GM19238 (cell line): ENCODE data around the gene CARTPT.

Experiments
- DNase-seq: peaks from one replicate; pipeline ENCODE4 v3.0.0; 2011; ENCODE audit warnings: low spot score; ENCODE audit not compliant: insufficient read length

Gene CARTPT

DNA sequence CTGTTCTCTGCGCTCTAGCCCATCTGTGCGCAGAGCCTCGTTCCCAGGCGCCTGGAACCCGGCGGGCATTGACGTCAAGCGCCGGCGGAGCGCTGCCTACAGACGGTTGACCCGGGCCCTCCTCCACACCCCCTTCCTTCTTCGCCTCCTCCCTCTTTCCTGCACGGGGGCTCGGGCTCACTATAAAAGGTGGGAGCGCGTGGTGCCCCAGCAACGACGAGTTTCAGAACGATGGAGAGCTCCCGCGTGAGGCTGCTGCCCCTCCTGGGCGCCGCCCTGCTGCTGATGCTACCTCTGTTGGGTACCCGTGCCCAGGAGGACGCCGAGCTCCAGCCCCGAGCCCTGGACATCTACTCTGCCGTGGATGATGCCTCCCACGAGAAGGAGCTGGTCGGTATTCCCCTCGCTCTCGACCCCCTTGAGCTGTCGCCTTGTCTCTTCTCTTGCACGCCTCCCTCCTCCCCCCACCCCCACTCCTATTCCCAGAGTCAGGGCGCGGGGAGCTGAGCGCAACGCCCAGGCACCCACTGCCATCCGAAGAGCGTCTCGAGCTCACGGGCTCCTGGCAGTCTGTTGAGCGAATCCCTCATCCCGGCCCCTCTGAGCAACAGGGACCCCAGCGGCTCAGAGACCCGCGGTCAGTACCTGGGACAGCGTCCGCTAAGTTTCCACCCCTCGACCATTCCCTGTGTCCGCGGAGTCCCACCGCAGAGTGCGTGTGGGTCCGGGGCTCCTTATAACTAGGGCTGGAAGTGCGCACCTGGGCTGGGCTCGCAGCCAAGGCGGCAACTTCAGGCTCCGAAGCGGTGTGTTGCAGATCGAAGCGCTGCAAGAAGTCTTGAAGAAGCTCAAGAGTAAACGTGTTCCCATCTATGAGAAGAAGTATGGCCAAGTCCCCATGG is at the start of gene CARTPT:
Gene CARTPT (plus strand): TSS at position 213 of the 902 bp plus-strand sequence. CDS start 19 bp downstream, at position 232.
- no peak for DNase-seq

DNA sequence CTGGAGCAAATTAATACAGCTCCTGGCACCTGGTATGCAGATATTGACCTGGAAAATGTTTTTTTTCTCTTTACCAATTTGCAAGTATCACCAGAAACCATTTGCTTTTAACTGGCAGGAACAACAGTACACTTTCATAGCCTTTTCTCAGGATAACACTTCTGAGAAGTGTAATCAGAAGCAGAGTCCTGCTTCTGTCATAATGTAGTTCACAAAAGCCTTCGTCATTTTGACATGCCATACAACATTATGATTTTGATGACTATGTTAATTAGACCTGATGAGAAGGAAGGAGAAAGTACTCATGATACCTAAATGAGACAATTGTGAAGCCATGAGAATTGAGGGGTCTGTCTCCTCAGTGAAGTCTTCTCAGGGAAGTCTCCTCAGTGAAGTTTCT is 41.1 kb upstream of the CARTPT start:
- DNase-seq: no peak

DNA sequence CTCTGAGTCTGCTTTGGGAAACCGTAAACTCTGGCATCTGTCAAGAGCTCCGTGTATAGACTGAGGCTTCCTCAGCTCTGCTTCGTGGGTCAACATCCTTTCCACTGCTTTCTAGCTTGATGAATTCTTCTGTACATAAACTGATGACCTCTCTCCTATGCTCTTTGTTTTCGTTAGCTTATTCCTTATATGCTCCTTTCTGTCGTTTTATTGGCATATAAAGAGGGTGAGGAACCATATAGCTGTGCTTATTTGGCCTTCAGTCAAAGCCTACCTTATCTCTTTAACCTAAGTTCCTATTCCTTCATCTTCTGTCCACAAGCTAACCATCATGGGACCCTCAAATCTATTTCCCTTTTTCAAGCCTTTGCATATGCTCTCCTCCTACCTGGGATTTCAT is 39.4 kb upstream of the CARTPT start:
- no peak for DNase-seq

DNA sequence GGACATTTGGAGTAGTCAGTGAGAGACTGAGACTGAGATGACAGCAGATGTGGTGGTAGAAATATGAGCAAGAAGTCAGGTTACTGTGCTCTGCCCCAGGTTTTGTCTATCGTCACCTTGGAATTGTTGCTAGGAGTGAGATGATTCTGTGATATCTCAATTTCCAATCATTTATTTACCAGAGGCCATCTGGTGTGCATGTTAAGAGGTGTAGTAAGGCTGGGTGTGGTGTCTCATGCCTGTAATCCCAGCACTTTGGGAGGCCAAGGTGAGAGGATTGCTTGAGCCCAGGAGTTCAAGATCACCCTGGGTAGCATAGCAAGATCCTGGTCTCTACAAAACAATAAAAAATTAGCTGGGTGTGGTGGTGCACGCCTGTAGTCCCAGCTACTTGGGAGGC is 38.6 kb upstream of the CARTPT start:
- DNase-seq: no peak

DNA sequence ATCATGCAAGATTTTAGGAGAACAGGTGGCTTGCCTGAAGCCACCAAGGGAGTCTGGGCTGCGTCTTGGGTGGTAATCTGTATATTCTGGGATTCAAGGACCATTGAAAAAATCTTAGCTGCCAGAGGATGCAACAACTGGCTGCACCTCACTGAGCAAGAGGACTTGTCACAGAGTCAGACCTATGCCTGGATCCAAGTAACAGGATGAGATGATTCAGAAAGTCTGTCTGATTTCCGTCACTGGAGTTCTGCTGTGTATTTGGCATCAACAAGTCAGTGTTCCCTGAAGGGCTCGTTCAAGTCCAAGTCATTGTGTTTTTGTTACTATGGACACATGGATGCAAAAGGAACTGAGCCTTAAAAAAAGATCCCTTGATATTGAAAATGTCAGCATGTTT is 37.8 kb upstream of the CARTPT start:
- no peak for DNase-seq

DNA sequence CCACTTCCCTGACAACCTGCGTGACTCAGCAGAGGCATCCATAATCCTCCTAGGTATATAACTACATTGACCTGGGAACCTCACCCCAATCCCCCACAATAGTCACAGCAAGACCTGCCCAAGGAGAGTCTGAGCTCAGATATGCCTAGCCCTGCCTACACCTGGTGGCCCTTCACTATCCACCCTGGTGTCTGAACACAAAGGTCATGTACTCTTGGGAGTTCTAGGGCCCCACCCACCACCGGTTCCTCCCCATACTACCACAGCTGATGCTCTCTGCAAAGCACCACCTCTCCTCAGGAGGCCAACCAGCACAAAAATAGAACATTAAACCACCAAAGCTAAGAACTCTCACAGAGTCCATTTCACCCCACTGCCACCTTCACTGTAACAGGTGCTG is 34.8 kb upstream of the CARTPT start:
- DNase-seq: no peak

DNA sequence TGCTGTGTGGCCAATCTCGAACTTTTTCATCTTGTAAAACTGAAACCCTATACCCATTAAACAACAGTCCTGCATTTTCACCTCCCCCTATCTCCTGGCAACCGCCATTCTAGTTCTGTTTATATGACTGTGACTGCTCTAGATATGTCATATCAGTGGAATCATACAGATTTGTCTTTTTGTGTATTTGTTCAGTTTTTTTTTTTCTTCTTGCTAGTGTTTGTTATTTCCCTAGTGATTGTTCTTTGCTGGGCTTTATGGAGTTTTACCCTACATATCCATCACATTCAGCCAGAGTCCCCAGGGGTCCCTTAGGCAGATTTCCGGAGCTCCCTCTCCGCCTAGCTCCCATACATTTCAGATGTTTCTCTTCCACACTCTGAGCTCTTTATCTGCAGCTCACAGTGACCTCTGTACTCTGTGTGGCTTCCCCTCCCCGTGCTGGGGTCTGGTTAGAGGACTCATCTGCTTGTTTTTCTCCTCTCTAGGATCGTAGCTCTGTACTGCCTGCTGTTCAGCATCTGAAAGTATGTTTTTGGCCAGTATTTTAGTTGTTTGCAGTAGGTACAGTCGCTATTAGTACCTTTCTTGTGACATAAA is 25.1 kb upstream of the CARTPT start:
- no peak for DNase-seq

DNA sequence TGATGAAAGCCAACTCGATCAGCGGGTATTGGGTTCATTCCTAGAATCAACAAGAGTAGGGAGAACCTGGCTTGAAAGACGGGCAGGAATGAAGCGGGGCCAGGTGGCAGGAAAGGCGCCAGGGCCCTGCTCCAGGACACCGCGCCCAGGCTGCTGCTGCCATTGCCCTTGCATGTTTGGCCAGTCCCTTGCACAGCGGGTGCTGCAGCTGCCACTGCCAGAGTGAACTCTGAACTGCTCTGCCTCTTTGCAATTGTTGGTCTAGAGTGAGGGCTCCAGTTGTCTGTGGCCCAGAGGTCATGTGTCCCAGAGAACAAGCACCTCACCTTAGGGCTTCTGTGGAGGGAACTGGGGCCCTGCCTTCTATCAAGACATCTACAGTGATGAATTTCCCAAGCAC is 24.0 kb upstream of the CARTPT start:
- no peak for DNase-seq

DNA sequence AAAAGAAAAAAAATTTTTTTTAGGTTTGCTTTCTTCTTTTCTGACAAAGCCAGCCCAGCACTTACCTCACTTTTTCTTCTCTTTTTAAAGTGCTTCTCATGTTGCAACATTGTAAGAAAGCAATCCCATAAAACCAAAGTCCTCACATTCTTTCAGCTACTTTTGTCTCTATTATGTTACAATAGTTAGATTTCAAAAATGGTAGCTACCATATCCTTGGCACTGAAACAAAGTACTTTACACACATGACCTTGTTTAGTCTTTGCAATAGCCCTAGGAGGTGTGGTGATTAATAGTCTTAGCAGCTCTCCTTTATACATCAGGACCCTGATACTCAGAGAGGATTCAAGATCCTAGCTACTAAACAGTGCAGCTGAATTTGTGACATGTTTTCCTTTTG is 23.5 kb upstream of the CARTPT start:
- no peak for DNase-seq

DNA sequence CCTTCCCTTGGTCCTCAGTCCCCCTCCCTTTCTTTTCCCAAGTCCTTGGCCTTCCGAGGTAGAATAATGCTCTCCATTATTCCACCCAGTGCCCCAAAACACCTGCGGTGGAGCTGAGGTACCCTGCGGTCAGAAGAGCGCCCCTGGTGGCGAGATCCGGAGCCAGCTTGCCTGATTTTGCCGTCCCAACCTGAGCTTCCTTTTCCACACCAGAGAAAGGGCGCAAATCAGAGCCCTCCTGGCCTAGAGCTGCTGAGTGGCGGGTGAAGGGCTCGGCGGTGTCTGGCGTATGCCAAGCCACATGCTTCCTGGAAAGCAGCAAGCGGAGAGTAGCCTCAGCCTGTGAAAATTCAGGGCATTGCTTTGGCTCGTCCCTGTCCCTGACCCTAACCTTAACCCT is 21.1 kb upstream of the CARTPT start:
- DNase-seq: no peak

DNA sequence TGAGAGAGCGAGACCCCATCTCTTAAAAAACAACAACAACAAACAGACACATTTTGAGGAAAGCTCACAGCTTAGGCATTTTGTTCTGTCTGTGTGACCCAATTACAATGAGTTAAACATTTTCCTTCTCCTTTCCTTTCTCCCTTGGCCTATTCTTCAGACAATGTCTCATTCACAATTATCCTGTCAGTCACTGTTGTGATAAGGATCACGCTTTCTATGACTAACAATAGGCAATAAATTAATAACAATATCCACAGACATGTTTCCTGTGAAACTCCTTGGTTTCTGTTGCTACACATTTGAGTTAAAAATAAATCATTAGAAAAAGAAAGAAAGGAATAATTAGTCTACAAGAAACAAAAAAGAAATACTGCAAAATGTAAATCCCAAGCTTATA is 19.8 kb upstream of the CARTPT start:
- DNase-seq: no peak

DNA sequence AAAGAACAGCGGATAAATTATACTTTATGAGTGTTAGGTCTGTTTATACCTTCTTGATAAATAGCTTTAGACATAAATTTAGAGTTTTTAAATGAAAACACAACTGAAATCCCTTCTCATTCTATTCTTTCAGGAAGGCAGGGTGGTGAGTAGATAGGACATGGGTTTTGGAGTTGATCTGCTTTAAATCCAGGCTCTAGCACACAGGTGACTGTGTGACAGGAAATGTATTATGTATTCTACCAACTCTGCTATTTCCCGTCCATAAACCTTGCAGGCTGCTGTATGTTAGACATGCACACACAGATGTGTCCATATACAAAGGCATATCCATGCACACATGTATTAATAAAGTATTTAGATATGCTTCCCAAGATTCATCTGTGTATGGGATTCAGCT is 19.3 kb upstream of the CARTPT start:
- DNase-seq: no peak

DNA sequence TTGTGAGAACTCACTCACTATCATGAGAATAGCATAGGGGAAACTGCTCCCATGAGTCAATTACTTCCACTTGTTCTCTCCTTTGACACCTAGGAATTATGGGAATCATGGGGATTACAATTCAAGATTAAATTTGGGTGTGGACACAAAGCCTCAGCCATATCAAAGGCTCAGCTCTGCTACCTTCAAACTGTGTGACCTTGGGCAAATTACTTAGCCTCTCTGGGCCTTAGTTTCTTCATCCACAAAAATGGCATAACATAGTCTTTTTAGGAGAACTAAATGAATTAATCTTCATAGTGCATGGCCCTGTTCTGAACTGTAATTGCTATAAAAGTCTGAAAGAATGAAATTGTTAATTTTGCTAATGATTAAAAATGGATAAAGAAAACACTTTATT is 18.3 kb upstream of the CARTPT start:
- DNase-seq: no peak

DNA sequence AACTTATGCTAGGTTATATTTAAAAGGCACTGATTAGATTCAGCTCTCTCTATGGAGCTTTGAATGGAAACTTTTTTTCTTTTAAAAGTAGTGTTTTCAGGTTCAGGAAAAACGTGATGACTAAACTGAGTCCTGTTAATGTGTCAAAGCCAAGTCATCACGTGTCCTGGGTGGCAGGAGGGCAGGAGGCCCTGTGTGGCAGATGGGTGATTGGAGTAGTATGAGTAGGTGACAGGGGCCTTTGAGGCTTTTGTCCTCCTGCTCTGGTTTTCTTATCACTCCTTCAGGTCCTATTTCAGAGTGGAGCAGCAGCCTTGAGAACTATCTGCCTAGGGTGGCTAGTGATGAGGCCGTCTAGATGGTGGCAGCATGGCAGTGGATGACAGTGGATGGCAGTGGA is 17.7 kb upstream of the CARTPT start:
- no peak for DNase-seq

DNA sequence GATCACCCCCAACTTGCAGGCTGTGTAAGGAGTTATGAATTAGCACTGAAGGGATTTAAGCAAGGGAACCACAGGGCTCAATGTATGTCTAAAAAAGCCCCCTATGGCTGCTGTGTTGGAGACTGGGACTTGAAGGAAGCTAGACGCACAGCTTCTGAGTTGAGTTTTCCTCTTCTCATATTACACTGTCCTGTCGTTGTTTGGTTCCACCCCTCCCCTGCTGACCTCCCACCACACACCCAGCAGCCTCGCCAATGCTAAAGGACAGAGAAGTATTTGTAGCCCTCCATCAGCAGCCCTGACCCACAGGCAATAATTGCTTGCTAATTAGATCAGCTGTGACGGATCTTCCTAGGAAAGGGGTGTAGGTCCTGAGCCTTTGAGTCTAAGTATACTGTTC is 15.1 kb upstream of the CARTPT start:
- no peak for DNase-seq

DNA sequence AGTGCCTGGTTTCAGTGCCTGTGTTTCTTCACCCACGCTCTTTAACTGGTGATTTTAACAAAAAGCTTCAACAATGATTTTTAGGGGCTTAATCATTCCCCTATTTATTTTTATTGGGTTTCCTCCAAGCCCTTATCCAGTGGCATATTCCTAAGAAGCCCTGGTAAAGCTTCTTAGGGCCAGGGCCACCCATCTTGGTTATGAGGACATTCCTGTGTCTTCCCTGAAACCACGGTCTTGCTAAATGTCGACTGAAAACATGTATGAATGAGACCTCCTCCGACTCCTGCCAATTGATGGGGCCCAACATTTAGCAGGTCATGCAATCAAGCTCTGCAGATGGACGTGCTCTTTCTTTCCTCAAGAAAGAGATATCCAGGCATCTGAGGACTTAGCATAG is 13.7 kb upstream of the CARTPT start:
- DNase-seq: no peak

DNA sequence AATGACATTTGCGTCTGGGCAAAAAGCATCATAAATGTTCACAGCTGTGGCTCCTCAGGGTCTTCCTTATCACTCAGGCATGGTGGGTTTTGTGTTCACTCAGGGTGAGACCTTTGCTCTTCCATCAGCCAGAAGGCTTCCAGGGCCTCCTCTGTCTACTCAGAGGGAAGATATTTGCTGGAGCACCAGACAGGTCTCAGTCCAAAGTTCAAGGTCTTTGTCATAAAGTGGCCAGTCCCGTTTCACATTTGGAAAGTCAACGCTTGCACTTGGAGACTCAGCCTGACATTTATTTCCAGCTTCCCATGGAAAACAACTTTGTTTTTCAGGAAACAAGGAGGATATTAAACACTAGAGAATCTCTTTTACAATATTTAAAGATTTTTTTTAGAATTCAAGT is 12.2 kb upstream of the CARTPT start:
- no peak for DNase-seq

DNA sequence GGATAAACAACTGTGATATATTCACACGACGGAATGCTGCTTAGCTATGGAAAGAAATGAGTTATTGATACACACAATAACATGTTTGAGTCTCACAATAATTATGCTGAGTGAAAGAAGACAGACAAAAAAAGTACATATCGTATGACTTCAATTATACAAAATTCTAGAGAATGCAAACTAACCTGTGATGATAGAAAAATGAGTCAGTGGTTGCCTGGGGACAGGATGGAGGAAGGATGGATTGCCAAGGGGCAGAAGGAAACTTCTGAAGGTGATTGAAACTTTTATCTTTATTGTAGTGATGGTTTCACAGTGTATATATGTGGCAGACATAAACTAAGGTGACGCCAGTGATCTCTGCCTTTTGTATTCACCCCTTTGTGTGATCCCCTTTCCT is 7.5 kb upstream of the CARTPT start:
- DNase-seq: no peak

DNA sequence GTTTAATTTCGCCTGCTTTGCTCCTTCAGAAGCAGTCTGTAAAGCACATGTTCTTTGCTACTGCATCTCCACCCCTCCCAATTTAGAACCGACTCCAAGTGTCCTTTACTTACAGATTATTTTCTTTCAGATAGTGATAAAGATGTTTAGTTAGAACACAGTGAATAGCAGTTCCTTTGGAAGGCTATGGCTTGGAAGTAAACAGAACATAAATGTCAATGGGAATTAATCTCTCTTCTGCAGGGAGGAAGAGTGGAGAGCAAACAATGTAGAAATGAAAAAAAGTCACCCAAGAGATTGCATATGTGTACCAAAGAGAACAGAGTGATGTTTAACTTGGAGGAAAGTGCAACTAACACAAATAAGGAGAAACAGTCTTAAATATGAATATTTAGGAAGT is 4.2 kb upstream of the CARTPT start:
- no peak for DNase-seq

DNA sequence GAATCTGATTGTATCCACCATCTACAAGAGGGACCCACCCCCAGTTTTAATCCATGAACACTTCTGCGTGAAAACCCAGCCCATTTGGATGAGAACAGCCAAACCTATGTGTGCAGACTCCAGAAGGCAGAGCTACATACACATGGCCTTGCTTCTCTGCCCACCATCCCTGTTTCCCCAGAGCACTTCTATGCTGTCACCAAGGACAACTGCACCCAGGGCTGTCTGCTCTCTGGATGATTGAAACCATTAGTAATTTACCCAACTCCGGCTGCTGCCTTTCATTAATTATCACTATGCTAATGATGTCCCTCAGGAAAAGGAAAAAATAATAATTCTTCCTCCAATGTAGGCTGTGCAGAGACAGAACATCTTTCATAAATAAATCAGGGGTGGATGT is 8.9 kb downstream of the CARTPT start:
- no peak for DNase-seq

DNA sequence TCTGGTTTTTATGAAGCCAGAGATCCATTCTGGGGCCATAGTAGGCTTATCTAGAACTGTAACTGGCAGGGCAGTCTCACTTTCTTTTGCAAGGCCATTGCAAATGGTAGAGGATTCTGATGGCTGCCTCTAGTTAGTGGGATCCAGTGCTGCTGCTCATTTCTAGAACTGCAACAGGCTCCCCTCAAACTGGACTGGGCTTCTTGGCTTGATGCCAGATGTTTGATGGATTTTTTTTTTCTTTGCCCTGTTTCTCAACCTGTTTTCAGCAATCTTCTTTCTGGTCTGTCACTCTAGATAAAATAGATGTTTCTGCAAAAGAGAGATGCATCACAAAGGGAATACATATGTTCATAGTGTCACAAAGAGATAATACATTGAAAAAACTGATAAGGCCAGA is 11.9 kb downstream of the CARTPT start:
- no peak for DNase-seq

DNA sequence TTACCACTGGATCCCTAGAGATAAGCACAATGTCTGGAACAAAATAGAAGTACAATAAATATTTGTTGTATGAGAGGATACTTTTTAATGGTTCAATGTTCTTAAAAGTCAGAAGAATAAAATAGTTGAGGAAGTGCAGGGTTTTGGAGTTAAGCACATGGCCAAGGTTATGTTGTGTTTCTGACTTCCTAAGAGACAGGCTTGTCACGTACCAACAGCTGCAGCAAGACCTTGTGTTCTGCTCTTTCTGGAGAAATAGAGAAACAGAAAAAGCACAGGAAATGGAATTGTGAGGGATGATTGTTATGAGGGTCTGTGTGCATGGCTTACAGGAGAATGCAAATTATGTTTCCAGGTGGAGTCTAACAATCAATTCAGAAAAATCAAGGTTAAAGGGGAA is 12.9 kb downstream of the CARTPT start:
- no peak for DNase-seq

DNA sequence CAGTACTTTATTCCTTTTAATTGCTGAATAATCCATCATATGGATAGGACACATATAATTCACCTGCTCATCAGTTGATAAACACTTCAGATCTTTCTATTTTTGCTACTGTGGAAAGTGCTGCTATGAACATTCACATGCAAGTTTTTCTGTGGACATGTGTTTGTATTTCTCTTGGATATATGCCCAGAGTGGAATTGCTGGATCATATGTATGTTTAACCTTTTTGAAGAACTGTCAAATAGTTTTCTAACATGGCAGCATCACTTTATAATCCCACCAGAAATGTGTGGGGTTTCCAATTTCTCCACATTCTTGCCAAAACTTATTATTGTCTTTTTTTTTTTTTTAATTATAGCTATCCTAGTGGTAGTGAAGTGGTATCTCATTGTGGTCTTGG is 15.1 kb downstream of the CARTPT start:
- DNase-seq: no peak
